ENCODE measurements around the gene MEFV. TPM values are rescaled to one million over a fixed set of nuclear protein-coding genes. Genes with fewer than 3 reads are reported as not detected.

MEFV gene
- total and polyA plus RNA-seq, 10 of the 15 experiments (the other 5 are each of a cell fraction or from before 2014, with no cell fraction given): 0.03 to 0.11 (median 0.09) TPM; not detected in 5

- peak; percentile 100 for TF ChIP-seq BHLHE40 (IDR thresholded peaks at IDR 0.05; ENCODE audit: borderline replicate concordance in 1 of 2, low read depth in 2 of 2, low read length in 1 of 2)
- peak; percentile 87 for TF ChIP-seq MYC (IDR thresholded peaks at IDR 0.05; ENCODE audit: insufficient read depth, insufficient read length, insufficient replicate concordance, low read length, severe bottlenecking)
- peak; percentile 73 for TF ChIP-seq ELK1 (IDR thresholded peaks at IDR 0.05; ENCODE audit: low read depth, low read length)
- no peak; a peak in 1 of 4 replicates for TF ChIP-seq EP300 (IDR thresholded peaks at IDR 0.05; ENCODE audit: borderline replicate concordance in 1 of 2, control insufficient read depth in 1 of 2, low read depth in 2 of 2, low read length in 2 of 2)
- no peak for TF ChIP-seq RCOR1 (conservative IDR thresholded peaks at IDR 0.05; ENCODE audit: low read depth, low read length)
- TF ChIP-seq RBBP5 (conservative IDR thresholded peaks at IDR 0.05): no peak
- TF ChIP-seq ATF3 (IDR thresholded peaks at IDR 0.05; ENCODE audit: borderline replicate concordance, extremely low read depth, low read depth, low read length): peak; percentile 89
- TF ChIP-seq, protein P1, sequence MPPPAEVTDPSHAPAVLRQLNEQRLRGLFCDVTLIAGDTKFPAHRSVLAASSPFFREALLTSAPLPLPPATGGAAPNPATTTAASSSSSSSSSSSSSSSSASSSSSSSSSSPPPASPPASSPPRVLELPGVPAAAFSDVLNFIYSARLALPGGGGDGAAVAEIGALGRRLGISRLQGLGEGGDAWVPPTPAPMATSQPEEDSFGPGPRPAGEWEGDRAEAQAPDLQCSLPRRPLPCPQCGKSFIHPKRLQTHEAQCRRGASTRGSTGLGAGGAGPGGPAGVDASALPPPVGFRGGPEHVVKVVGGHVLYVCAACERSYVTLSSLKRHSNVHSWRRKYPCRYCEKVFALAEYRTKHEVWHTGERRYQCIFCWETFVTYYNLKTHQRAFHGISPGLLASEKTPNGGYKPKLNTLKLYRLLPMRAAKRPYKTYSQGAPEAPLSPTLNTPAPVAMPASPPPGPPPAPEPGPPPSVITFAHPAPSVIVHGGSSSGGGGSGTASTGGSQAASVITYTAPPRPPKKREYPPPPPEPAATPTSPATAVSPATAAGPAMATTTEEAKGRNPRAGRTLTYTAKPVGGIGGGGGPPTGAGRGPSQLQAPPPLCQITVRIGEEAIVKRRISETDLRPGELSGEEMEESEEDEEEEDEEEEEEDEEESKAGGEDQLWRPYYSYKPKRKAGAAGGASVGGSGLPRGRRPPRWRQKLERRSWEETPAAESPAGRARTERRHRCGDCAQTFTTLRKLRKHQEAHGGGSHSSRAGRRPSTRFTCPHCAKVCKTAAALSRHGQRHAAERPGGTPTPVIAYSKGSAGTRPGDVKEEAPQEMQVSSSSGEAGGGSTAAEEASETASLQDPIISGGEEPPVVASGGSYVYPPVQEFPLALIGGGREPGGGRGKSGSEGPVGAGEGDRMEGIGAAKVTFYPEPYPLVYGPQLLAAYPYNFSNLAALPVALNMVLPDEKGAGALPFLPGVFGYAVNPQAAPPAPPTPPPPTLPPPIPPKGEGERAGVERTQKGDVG (CRISPR knock-in tag; IDR thresholded peaks at IDR 0.05): no peak
- TF ChIP-seq, protein P2, sequence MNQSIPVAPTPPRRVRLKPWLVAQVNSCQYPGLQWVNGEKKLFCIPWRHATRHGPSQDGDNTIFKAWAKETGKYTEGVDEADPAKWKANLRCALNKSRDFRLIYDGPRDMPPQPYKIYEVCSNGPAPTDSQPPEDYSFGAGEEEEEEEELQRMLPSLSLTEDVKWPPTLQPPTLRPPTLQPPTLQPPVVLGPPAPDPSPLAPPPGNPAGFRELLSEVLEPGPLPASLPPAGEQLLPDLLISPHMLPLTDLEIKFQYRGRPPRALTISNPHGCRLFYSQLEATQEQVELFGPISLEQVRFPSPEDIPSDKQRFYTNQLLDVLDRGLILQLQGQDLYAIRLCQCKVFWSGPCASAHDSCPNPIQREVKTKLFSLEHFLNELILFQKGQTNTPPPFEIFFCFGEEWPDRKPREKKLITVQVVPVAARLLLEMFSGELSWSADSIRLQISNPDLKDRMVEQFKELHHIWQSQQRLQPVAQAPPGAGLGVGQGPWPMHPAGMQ (IDR thresholded peaks at IDR 0.05; ENCODE audit: borderline replicate concordance): no peak
- TF ChIP-seq ZNF592 (IDR thresholded peaks at IDR 0.05): 0 out of 2 replicates have a peak, but pooled peaks have one; percentile 21
- TF ChIP-seq, protein P3, sequence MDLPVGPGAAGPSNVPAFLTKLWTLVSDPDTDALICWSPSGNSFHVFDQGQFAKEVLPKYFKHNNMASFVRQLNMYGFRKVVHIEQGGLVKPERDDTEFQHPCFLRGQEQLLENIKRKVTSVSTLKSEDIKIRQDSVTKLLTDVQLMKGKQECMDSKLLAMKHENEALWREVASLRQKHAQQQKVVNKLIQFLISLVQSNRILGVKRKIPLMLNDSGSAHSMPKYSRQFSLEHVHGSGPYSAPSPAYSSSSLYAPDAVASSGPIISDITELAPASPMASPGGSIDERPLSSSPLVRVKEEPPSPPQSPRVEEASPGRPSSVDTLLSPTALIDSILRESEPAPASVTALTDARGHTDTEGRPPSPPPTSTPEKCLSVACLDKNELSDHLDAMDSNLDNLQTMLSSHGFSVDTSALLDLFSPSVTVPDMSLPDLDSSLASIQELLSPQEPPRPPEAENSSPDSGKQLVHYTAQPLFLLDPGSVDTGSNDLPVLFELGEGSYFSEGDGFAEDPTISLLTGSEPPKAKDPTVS (IDR thresholded peaks at IDR 0.05; ENCODE audit: low read depth, low read length): no peak
Observed at GRCh38 chr16:3282730-3283542, 26.5 kb upstream of the MEFV start, which contains the start of gene ZNF263 (continued).
